SH-SY5Y (cell line): ENCODE measurements around the gene PACS1.

ENCODE experiments used
- GATA2 ChIP-seq: IDR thresholded peaks from 2 replicates; pipeline ENCODE4 v1.6.1; 2011; ENCODE audit warnings: mild to moderate bottlenecking, low read depth, low read length
- GATA3 ChIP-seq: IDR thresholded peaks from 2 replicates; pipeline ENCODE4 v1.6.1; 2011; ENCODE audit warnings: low read depth, mild to moderate bottlenecking, low read length, moderate library complexity

GRCh38 chr11:66143996-66144678, 74.1 kb downstream of the PACS1 start:
- TF ChIP-seq GATA2 (no peak), GATA3 (no peak)
